Activated T-cell treated with anti-CD3 and anti-CD28 coated beads for 1 hour (primary cell): ENCODE results near the gene C19orf53.

Experiments
- DNase-seq: peaks from one replicate; pipeline ENCODE4 v3.0.0-alpha.2; 2020; ENCODE audit warnings: low read depth

C19orf53 gene

GRCh38 chr19:13826652-13827235 is 52.5 kb downstream of the C19orf53 start:
- no peak for DNase-seq

- no peak for DNase-seq
Measured at GRCh38 chr19:13827656-13828055, 53.4 kb downstream of the C19orf53 start.
